Tibial nerve (tissue), 4 donors: Measurements from ENCODE around the gene PRKAR2A.

ENCODE experiments used
- CTCF ChIP-seq, 5 experiments: fragments of 200-600 bp in 3 of 5; fragments of 450-650 bp in 2 of 5; sonication (generic) in 3 of 5; IDR thresholded peaks; one replicate each; pipeline ENCODE4 v1.5.1; 2016 to 2019; ENCODE audit warnings: antibody characterized with exemption in 5 of 5, mild to moderate bottlenecking in 3 of 5, moderate library complexity in 2 of 5
- EP300 ChIP-seq, 2 donors: sonication (generic); formaldehyde crosslinking; IDR thresholded peaks; one replicate each; pipeline ENCODE4 v1.6.1; 2017; ENCODE audit warnings: antibody characterized with exemption in 2 of 2, mild to moderate bottlenecking in 1 of 2

GRCh38 chr3:48819234-48820221 lies 28.1 kb downstream of the PRKAR2A start:
- no peak for TF ChIP-seq CTCF (IDR thresholded peaks at IDR 0.05)
- no peak for TF ChIP-seq EP300 (IDR thresholded peaks at IDR 0.05)
